GM23338 (cell line): ENCODE measurements around the gene ZNF23. TPM values are rescaled to one million over a fixed set of nuclear protein-coding genes. Genes with fewer than 3 reads are reported as not detected.

ENCODE experiments used
- ATAC-seq: fragments of 200-7000 bp; cut with Tn5 transposase; 3 replicates; pipeline ENCODE4 v1.9.1; 2020
- DNase-seq: peaks from one replicate; pipeline ENCODE4 v3.0.0-alpha.2; 2015; ENCODE audit warnings: low spot score
- H2AFZ ChIP-seq: fragments of 200-600 bp; sonication (generic); 2 replicates; pipeline ENCODE4 v1.8.0; 2016; ENCODE audit warnings: antibody characterized with exemption, mild to moderate bottlenecking, moderate library complexity
- H3F3A ChIP-seq: fragments of 200-600 bp; sonication (generic); replicated peaks from 2 replicates; pipeline ENCODE4 v1.8.0; 2017; ENCODE audit warnings: antibody characterized with exemption, mixed run types, low read depth
- H3K27ac ChIP-seq: fragments of 200-600 bp; sonication (generic); 2 replicates; pipeline ENCODE4 v1.6.1; 2016; ENCODE audit warnings: low read depth
- H3K27me3 ChIP-seq: fragments of 200-600 bp; sonication (generic); 2 replicates; pipeline ENCODE4 v1.8.0; 2016; ENCODE audit warnings: mild to moderate bottlenecking, mixed run types, moderate library complexity; ENCODE audit not compliant: insufficient read depth
- H3K36me3 ChIP-seq: fragments of 200-600 bp; sonication (generic); 2 replicates; pipeline ENCODE4 v1.8.0; 2016; ENCODE audit warnings: mild to moderate bottlenecking; ENCODE audit not compliant: insufficient read depth
- H3K4me1 ChIP-seq: fragments of 200-600 bp; sonication (generic); 2 replicates; pipeline ENCODE4 v1.8.0; 2016; ENCODE audit warnings: mild to moderate bottlenecking, moderate library complexity; ENCODE audit not compliant: insufficient read depth
- H3K4me2 ChIP-seq: fragments of 200-600 bp; sonication (generic); 2 replicates; pipeline ENCODE4 v1.7.1; 2017; ENCODE audit warnings: mixed run types
- H3K4me3 ChIP-seq: fragments of 200-600 bp; sonication (generic); 2 replicates; pipeline ENCODE4 v1.6.1; 2016; ENCODE audit warnings: mixed run types
- H3K79me2 ChIP-seq: fragments of 200-600 bp; sonication (generic); replicated peaks from 2 replicates; pipeline ENCODE4 v1.8.0; 2017; ENCODE audit warnings: mild to moderate bottlenecking; ENCODE audit not compliant: insufficient read depth
- H3K9me2 ChIP-seq: fragments of 200-600 bp; sonication (generic); 2 replicates; pipeline ENCODE4 v1.8.0; 2017; ENCODE audit not compliant: insufficient read depth
- H4K20me1 ChIP-seq: fragments of 200-600 bp; sonication (generic); replicated peaks from 2 replicates; pipeline ENCODE4 v1.8.0; 2017; ENCODE audit warnings: mild to moderate bottlenecking; ENCODE audit not compliant: insufficient read depth
- H3K27ac Mint-ChIP-seq: 2 replicates; pipeline ENCODE4 v1.8.0; 2020; ENCODE audit warnings: inconsistent platforms, mild to moderate bottlenecking, moderate library complexity, mixed read lengths
- H3K27me3 Mint-ChIP-seq: 3 replicates; pipeline ENCODE4 v1.8.0; 2022; ENCODE audit warnings: low read depth, mild to moderate bottlenecking, moderate library complexity, mixed read lengths, inconsistent platforms; ENCODE audit not compliant: insufficient read depth, poor library complexity
- H3K36me3 Mint-ChIP-seq: 3 replicates; pipeline ENCODE4 v1.8.0; 2021; ENCODE audit warnings: low read depth, mild to moderate bottlenecking, inconsistent platforms, moderate library complexity, mixed read lengths
- H3K4me1 Mint-ChIP-seq: 3 replicates; pipeline ENCODE4 v1.8.0; 2020; ENCODE audit warnings: mild to moderate bottlenecking, inconsistent platforms, mixed read lengths
- H3K4me3 Mint-ChIP-seq: 3 replicates; pipeline ENCODE4 v1.8.0; 2021; ENCODE audit warnings: moderate library complexity, mild to moderate bottlenecking, inconsistent platforms, mixed read lengths
- H3K9me3 Mint-ChIP-seq: 3 replicates; pipeline ENCODE4 v1.8.0; 2020; ENCODE audit warnings: moderate library complexity, mild to moderate bottlenecking, inconsistent platforms, mixed read lengths
- CREB1 ChIP-seq: fragments of 250-450 bp; sonication (Bioruptor Pico); IDR thresholded peaks from 2 replicates; pipeline ENCODE4 v1.5.0; 2020; ENCODE audit warnings: low read depth, mild to moderate bottlenecking, moderate library complexity
- EZH2 ChIP-seq: fragments of 200-600 bp; sonication (generic); IDR thresholded peaks from one replicate; pipeline ENCODE4 v1.8.0; 2017; ENCODE audit warnings: antibody characterized with exemption, mild to moderate bottlenecking, low read depth; ENCODE audit not compliant: unreplicated experiment
- EZH2phosphoT487 ChIP-seq: fragments of 200-600 bp; sonication (generic); IDR thresholded peaks from one replicate; pipeline ENCODE4 v1.8.1; 2018; ENCODE audit warnings: antibody characterized with exemption; ENCODE audit not compliant: unreplicated experiment
- NANOG ChIP-seq: IDR thresholded peaks from 2 replicates; pipeline ENCODE4 v1.6.1; 2016; ENCODE audit warnings: antibody characterized with exemption, borderline replicate concordance
- POLR2AphosphoS5 ChIP-seq: IDR thresholded peaks from 2 replicates; pipeline ENCODE4 v1.6.1; 2016; ENCODE audit warnings: antibody characterized with exemption, low read depth
- STAT1 ChIP-seq: IDR thresholded peaks from one replicate; pipeline ENCODE4 v1.6.1; 2016; ENCODE audit warnings: antibody characterized with exemption; ENCODE audit not compliant: unreplicated experiment
- ZNF114 ChIP-seq: fragments of 250-450 bp; sonication (Bioruptor Pico); IDR thresholded peaks from 2 replicates; pipeline ENCODE4 v1.5.0; 2020; ENCODE audit warnings: mild to moderate bottlenecking, moderate library complexity
- polyA plus RNA-seq: library from polyadenylated mRNA; unstranded; fragments of >200 nt; fragmentation: Nextera tagmentation; extraction: Ambion mirVana; gene quantifications from 2 replicates; pipeline ENCODE4 v1.2.1, GENCODE V29; 2016
- total RNA-seq: library from RNA; depleted of rRNA; stranded (reverse); fragments of >200 nt; shearing (Covaris generic); gene quantifications from 2 replicates; pipeline ENCODE4 v1.2.3, GENCODE V29; 2014
- TF ChIP-seq, protein P1 (sequence below): IDR thresholded peaks from one replicate; pipeline ENCODE4 v1.6.1; 2018; ENCODE audit warnings: antibody characterized with exemption; ENCODE audit not compliant: unreplicated experiment
- TF ChIP-seq, protein P2 (sequence below), 2 experiments: fragments of 200-600 bp in 1 of 2; sonication (generic) in 1 of 2; conservative IDR thresholded peaks; 2 replicates each; pipeline versions ENCODE4 v1.5.1 to v1.6.1; 2016 to 2017; ENCODE audit warnings: antibody characterized with exemption in 2 of 2, low read depth in 2 of 2, mild to moderate bottlenecking in 2 of 2, moderate library complexity in 1 of 2
- TF ChIP-seq, protein P3 (sequence below): fragments of 250-450 bp; sonication (Bioruptor Pico); IDR thresholded peaks from 2 replicates; pipeline ENCODE4 v1.5.0; 2020; ENCODE audit warnings: mild to moderate bottlenecking, moderate library complexity
- TF ChIP-seq, protein P4 (sequence below): IDR thresholded peaks from 2 replicates; pipeline ENCODE4 v1.6.1; 2016; ENCODE audit warnings: antibody characterized with exemption

The ZNF23 gene
- total and polyA plus RNA-seq, 2 experiments from 2014 or later, result 8.4 to 8.8 TPM

DNA sequence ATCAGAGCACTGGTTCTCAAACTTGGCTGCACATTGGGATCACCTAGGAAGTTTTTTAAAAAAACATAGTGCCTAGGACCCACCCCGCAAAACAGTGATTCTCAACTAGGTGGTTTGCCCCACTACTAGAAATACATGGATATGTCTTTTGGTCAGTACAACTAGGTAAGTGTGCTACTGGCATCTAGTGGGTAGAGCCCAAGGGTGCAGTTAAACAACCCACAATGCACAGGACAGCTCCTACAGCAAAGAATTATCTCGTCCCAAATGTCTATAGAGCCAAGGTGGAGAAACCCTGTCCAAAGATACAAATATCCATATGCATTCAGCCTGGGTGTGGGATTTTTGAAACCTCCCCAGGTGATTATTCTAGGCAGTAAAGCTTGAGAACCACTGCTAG, 38.9 kb upstream of the ZNF23 start:
- Histone ChIP-seq H4K20me1 (no peaks in the 10 kb centered on the region), H3K4me2 (no peak overlapping the region), H3K27ac (no peak overlapping the region), H2AFZ (no peak overlapping the region), H3K36me3 (no peaks in the 10 kb centered on the region), H3F3A (no peaks in the 10 kb centered on the region), H3K4me1 (no peaks in the 10 kb centered on the region), H3K27me3 (no peaks in the 10 kb centered on the region), H3K79me2 (no peaks in the 10 kb centered on the region), H3K4me3 (no peak overlapping the region), H3K9me2 (no peaks in the 10 kb centered on the region; the same call in 1 of the 2 replicates)
- no peak overlapping the region for H3K4me3 Mint-ChIP-seq
- H3K27ac Mint-ChIP-seq, result no peak overlapping the region
- H3K4me1 Mint-ChIP-seq, result no peaks in the 10 kb centered on the region; the same call in 1 of the 3 replicates
- TF ChIP-seq, protein P1, sequence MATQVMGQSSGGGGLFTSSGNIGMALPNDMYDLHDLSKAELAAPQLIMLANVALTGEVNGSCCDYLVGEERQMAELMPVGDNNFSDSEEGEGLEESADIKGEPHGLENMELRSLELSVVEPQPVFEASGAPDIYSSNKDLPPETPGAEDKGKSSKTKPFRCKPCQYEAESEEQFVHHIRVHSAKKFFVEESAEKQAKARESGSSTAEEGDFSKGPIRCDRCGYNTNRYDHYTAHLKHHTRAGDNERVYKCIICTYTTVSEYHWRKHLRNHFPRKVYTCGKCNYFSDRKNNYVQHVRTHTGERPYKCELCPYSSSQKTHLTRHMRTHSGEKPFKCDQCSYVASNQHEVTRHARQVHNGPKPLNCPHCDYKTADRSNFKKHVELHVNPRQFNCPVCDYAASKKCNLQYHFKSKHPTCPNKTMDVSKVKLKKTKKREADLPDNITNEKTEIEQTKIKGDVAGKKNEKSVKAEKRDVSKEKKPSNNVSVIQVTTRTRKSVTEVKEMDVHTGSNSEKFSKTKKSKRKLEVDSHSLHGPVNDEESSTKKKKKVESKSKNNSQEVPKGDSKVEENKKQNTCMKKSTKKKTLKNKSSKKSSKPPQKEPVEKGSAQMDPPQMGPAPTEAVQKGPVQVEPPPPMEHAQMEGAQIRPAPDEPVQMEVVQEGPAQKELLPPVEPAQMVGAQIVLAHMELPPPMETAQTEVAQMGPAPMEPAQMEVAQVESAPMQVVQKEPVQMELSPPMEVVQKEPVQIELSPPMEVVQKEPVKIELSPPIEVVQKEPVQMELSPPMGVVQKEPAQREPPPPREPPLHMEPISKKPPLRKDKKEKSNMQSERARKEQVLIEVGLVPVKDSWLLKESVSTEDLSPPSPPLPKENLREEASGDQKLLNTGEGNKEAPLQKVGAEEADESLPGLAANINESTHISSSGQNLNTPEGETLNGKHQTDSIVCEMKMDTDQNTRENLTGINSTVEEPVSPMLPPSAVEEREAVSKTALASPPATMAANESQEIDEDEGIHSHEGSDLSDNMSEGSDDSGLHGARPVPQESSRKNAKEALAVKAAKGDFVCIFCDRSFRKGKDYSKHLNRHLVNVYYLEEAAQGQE, result no peak
- TF ChIP-seq POLR2AphosphoS5 (no peak), CREB1 (CRISPR knock-in tag) (no peak), NANOG (no peak), ZNF114 (CRISPR knock-in tag) (no peak), STAT1 (no peak), EZH2 (no peak), EZH2phosphoT487 (no peak)
- TF ChIP-seq, protein P2, sequence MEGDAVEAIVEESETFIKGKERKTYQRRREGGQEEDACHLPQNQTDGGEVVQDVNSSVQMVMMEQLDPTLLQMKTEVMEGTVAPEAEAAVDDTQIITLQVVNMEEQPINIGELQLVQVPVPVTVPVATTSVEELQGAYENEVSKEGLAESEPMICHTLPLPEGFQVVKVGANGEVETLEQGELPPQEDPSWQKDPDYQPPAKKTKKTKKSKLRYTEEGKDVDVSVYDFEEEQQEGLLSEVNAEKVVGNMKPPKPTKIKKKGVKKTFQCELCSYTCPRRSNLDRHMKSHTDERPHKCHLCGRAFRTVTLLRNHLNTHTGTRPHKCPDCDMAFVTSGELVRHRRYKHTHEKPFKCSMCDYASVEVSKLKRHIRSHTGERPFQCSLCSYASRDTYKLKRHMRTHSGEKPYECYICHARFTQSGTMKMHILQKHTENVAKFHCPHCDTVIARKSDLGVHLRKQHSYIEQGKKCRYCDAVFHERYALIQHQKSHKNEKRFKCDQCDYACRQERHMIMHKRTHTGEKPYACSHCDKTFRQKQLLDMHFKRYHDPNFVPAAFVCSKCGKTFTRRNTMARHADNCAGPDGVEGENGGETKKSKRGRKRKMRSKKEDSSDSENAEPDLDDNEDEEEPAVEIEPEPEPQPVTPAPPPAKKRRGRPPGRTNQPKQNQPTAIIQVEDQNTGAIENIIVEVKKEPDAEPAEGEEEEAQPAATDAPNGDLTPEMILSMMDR (conservative IDR thresholded peaks at IDR 0.05; ENCODE audit: low read depth in 2 of 2), result no peak
- TF ChIP-seq, protein P3, sequence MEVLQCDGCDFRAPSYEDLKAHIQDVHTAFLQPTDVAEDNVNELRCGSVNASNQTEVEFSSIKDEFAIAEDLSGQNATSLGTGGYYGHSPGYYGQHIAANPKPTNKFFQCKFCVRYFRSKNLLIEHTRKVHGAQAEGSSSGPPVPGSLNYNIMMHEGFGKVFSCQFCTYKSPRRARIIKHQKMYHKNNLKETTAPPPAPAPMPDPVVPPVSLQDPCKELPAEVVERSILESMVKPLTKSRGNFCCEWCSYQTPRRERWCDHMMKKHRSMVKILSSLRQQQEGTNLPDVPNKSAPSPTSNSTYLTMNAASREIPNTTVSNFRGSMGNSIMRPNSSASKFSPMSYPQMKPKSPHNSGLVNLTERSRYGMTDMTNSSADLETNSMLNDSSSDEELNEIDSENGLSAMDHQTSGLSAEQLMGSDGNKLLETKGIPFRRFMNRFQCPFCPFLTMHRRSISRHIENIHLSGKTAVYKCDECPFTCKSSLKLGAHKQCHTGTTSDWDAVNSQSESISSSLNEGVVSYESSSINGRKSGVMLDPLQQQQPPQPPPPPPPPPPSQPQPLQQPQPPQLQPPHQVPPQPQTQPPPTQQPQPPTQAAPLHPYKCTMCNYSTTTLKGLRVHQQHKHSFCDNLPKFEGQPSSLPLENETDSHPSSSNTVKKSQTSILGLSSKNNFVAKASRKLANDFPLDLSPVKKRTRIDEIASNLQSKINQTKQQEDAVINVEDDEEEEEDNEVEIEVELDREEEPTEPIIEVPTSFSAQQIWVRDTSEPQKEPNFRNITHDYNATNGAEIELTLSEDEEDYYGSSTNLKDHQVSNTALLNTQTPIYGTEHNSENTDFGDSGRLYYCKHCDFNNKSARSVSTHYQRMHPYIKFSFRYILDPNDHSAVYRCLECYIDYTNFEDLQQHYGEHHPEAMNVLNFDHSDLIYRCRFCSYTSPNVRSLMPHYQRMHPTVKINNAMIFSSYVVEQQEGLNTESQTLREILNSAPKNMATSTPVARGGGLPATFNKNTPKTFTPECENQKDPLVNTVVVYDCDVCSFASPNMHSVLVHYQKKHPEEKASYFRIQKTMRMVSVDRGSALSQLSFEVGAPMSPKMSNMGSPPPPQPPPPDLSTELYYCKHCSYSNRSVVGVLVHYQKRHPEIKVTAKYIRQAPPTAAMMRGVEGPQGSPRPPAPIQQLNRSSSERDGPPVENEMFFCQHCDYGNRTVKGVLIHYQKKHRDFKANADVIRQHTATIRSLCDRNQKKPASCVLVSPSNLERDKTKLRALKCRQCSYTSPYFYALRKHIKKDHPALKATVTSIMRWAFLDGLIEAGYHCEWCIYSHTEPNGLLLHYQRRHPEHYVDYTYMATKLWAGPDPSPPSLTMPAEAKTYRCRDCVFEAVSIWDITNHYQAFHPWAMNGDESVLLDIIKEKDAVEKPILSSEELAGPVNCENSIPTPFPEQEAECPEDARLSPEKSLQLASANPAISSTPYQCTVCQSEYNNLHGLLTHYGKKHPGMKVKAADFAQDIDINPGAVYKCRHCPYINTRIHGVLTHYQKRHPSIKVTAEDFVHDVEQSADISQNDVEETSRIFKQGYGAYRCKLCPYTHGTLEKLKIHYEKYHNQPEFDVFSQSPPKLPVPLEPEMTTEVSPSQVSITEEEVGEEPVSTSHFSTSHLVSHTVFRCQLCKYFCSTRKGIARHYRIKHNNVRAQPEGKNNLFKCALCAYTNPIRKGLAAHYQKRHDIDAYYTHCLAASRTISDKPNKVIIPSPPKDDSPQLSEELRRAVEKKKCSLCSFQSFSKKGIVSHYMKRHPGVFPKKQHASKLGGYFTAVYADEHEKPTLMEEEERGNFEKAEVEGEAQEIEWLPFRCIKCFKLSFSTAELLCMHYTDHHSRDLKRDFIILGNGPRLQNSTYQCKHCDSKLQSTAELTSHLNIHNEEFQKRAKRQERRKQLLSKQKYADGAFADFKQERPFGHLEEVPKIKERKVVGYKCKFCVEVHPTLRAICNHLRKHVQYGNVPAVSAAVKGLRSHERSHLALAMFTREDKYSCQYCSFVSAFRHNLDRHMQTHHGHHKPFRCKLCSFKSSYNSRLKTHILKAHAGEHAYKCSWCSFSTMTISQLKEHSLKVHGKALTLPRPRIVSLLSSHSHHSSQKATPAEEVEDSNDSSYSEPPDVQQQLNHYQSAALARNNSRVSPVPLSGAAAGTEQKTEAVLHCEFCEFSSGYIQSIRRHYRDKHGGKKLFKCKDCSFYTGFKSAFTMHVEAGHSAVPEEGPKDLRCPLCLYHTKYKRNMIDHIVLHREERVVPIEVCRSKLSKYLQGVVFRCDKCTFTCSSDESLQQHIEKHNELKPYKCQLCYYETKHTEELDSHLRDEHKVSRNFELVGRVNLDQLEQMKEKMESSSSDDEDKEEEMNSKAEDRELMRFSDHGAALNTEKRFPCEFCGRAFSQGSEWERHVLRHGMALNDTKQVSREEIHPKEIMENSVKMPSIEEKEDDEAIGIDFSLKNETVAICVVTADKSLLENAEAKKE, result no peak
- TF ChIP-seq, protein P4, sequence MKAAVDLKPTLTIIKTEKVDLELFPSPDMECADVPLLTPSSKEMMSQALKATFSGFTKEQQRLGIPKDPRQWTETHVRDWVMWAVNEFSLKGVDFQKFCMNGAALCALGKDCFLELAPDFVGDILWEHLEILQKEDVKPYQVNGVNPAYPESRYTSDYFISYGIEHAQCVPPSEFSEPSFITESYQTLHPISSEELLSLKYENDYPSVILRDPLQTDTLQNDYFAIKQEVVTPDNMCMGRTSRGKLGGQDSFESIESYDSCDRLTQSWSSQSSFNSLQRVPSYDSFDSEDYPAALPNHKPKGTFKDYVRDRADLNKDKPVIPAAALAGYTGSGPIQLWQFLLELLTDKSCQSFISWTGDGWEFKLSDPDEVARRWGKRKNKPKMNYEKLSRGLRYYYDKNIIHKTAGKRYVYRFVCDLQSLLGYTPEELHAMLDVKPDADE, result no peak
- no peaks in the 10 kb centered on the region for H3K36me3 Mint-ChIP-seq
- H3K27me3 Mint-ChIP-seq, result peaks cover 5% of the 10 kb centered on the region
- H3K9me3 Mint-ChIP-seq, result peaks cover 5% of the 10 kb centered on the region; the same call in 2 of the 3 replicates
- DNase-seq, result no peak
- no peak for ATAC-seq
